ENCODE data around the gene DDX23. TPM values are rescaled to one million over a fixed set of nuclear protein-coding genes. Genes with fewer than 3 reads are reported as not detected.
A peak's percentile ranks its signal among the peaks of the same experiment; 100 is the strongest.

Gene DDX23
- total RNA-seq, 1 experiment from 2014 or later = 107 TPM

DNA sequence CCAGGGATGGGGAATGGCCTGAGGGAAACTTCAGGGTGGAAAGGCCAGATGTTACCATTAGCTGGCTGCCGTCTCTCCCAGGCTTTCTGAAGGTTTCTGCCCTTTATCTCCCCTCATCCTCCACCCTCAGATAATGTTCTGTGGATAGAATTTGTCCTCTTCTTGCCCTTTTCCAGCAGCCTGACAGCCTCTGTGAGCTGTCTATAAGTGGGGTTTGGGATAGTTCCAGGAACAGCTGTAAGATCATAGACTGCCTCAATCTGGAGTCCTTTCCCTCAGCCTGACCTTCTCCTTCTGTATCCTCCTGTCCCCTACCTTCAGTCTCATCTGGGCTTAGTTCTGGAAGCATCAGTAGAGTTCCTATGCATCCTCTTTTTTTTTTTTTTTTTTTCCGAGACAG lies 16.5 kb upstream of the DDX23 start (continued):
- TF ChIP-seq MYBL2 (CRISPR knock-in tag; IDR thresholded peaks at IDR 0.05) = no peak
- TF ChIP-seq, protein P1, sequence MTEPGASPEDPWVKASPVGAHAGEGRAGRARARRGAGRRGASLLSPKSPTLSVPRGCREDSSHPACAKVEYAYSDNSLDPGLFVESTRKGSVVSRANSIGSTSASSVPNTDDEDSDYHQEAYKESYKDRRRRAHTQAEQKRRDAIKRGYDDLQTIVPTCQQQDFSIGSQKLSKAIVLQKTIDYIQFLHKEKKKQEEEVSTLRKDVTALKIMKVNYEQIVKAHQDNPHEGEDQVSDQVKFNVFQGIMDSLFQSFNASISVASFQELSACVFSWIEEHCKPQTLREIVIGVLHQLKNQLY (CRISPR knock-in tag; IDR thresholded peaks at IDR 0.05) = no peak
- TF ChIP-seq SMAD3 (CRISPR knock-in tag; IDR thresholded peaks at IDR 0.05; ENCODE audit: borderline replicate concordance) = no peak
- no peak for TF ChIP-seq CREB1 (CRISPR knock-in tag; IDR thresholded peaks at IDR 0.05)
- TF ChIP-seq ZNF317 (CRISPR knock-in tag; IDR thresholded peaks at IDR 0.05; ENCODE audit: borderline replicate concordance, low read depth) = no peak
- no peak for TF ChIP-seq PRRX2 (CRISPR knock-in tag; IDR thresholded peaks at IDR 0.05)
- TF ChIP-seq NFATC4 (CRISPR knock-in tag; IDR thresholded peaks at IDR 0.05) = no peak

DNA sequence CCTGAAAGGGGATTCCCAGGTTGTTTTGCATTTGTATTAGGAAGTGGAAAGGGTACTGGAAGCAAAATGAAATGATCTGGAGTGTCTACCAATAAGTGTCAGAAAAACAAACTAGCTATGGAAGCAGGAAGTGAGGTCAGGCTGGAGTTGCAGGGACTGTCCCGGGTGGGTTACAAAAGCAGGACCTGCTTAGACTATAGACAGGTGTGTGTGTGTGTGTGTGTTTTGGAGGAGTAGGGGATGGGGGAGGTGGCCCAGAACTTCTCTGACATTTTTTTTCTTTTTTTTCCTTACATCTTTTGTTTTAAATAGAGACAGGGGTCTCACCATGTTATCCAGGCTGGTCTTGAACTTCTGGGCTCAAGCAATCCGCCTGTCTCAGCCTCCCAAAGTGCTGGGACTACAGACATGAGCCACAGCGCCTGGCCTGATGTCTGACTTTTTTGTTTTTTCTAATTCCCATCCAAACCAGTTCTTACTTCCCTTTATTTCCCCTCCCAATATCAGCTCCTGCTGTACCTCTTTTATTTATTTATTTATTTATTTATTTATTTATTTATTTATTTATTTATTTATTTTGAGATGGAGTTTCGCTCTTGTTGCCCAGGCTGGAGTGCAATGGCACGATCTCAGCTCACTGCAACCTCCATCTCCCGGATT lies 14.2 kb upstream of the DDX23 start:
- DNase-seq (ENCODE audit: low spot score) = no peak
- peaks cover 9% of the 10 kb centered on the region for H3K36me3 Mint-ChIP-seq
- H3K9me3 Mint-ChIP-seq = no peaks in the 10 kb centered on the region
- ChIA-PET CTCF (interaction anchor here (0.7 to 8.3 kb wide), 19 partner anchors 12 to 178 kb away, joined by 3 to 134 read pairs (median 5); partner anchors contain the start of genes ARF3, CACNB3, DDN and DDX23), POLR2A (interaction anchor here (0.6 to 2.8 kb wide), 10 partner anchors 9 to 114 kb away, joined by 3 to 32 read pairs (median 4); partner anchors contain the start of genes ARF3 and DDX23)
- ATAC-seq = no peak; the same call in 1 of the 2 replicates
- H3K27me3 Mint-ChIP-seq (ENCODE audit: low read depth) = peaks cover 6% of the 10 kb centered on the region; the same call in 1 of the 2 replicates
- peak overlapping the region; percentile 91 for H3K4me3 Mint-ChIP-seq
- peak overlapping the region; percentile 94 for H3K27ac Mint-ChIP-seq
- peaks cover 44% of the 10 kb centered on the region for H3K4me1 Mint-ChIP-seq
- TF ChIP-seq ETV6 (CRISPR knock-in tag; IDR thresholded peaks at IDR 0.05) = peak; percentile 38; the same call in 1 of the 2 replicates
- TF ChIP-seq, protein P2, sequence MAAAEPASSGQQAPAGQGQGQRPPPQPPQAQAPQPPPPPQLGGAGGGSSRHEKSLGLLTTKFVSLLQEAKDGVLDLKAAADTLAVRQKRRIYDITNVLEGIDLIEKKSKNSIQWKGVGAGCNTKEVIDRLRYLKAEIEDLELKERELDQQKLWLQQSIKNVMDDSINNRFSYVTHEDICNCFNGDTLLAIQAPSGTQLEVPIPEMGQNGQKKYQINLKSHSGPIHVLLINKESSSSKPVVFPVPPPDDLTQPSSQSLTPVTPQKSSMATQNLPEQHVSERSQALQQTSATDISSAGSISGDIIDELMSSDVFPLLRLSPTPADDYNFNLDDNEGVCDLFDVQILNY (CRISPR knock-in tag; IDR thresholded peaks at IDR 0.05) = no peak

DNA sequence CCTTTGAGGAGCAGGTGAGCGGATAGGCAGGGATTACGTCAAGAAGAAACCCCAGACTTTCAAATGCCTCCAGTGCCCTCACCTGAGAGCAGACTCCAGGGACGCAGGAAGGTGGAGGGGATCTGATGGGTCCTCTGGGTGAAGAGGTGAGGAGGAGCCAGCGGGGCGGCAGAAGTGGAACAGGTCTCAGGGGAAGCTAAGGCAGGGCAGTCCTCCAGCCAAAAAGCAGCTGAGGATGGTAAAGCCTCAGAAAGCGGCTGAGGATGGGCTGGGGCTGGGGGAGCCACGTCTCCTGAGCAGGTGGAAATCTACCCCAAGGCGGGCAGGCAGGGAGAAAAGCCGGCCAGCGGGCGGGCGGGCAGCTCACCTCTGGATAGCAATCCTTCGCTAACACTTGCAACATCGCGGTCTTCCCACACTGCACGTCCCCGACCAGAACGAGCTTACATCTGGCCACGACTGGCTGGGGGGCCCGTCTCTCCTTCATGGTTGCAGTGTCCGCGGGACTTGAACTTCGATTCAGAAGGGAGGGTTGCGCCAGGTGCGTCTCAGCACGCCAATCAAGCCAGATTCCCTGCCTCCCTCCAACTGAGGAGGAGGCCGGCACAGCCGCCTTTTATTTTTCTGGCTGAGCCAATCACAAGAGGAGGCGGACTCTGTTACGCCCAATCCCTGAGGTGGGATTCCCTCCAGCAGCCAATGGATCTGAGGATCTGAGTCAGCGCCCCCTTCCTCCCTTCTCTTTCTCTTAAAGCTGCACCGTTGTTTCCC lies 13.5 kb upstream of the DDX23 start, which contains the start of gene RND1:
Gene RND1, minus strand, starts transcription at position 590 of the 771 bp plus-strand sequence. Its CDS starts 103 bp downstream, at position 487.
- no peaks in the 10 kb centered on the region for H3K9me3 Mint-ChIP-seq
- ChIA-PET POLR2A (interaction anchor here (0.6 to 2.8 kb wide), 15 partner anchors 8 to 653 kb away, joined by 3 to 32 read pairs (median 3); partner anchors contain the start of genes ARF3 and DDX23), CTCF (interaction anchor here (0.6 to 8.3 kb wide), 20 partner anchors 11 to 178 kb away, joined by 3 to 134 read pairs (median 5); partner anchors contain the start of genes ARF3, CACNB3, DDX23 and WNT1)
- TF ChIP-seq, protein P3, sequence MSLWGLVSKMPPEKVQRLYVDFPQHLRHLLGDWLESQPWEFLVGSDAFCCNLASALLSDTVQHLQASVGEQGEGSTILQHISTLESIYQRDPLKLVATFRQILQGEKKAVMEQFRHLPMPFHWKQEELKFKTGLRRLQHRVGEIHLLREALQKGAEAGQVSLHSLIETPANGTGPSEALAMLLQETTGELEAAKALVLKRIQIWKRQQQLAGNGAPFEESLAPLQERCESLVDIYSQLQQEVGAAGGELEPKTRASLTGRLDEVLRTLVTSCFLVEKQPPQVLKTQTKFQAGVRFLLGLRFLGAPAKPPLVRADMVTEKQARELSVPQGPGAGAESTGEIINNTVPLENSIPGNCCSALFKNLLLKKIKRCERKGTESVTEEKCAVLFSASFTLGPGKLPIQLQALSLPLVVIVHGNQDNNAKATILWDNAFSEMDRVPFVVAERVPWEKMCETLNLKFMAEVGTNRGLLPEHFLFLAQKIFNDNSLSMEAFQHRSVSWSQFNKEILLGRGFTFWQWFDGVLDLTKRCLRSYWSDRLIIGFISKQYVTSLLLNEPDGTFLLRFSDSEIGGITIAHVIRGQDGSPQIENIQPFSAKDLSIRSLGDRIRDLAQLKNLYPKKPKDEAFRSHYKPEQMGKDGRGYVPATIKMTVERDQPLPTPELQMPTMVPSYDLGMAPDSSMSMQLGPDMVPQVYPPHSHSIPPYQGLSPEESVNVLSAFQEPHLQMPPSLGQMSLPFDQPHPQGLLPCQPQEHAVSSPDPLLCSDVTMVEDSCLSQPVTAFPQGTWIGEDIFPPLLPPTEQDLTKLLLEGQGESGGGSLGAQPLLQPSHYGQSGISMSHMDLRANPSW (CRISPR knock-in tag; conservative IDR thresholded peaks at IDR 0.05; ENCODE audit: low read depth) = no peak
- TF ChIP-seq NR3C1 (CRISPR knock-in tag; conservative IDR thresholded peaks at IDR 0.05; ENCODE audit: low read depth) = no peak
- TF ChIP-seq ZNF219 (CRISPR knock-in tag; IDR thresholded peaks at IDR 0.05; ENCODE audit: borderline replicate concordance) = no peak
- TF ChIP-seq, protein P4, sequence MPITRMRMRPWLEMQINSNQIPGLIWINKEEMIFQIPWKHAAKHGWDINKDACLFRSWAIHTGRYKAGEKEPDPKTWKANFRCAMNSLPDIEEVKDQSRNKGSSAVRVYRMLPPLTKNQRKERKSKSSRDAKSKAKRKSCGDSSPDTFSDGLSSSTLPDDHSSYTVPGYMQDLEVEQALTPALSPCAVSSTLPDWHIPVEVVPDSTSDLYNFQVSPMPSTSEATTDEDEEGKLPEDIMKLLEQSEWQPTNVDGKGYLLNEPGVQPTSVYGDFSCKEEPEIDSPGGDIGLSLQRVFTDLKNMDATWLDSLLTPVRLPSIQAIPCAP (CRISPR knock-in tag; IDR thresholded peaks at IDR 0.05) = no peak
- TF ChIP-seq, protein P5, sequence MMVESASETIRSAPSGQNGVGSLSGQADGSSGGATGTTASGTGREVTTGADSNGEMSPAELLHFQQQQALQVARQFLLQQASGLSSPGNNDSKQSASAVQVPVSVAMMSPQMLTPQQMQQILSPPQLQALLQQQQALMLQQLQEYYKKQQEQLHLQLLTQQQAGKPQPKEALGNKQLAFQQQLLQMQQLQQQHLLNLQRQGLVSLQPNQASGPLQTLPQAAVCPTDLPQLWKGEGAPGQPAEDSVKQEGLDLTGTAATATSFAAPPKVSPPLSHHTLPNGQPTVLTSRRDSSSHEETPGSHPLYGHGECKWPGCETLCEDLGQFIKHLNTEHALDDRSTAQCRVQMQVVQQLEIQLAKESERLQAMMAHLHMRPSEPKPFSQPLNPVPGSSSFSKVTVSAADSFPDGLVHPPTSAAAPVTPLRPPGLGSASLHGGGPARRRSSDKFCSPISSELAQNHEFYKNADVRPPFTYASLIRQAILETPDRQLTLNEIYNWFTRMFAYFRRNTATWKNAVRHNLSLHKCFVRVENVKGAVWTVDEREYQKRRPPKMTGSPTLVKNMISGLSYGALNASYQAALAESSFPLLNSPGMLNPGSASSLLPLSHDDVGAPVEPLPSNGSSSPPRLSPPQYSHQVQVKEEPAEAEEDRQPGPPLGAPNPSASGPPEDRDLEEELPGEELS (CRISPR knock-in tag; IDR thresholded peaks at IDR 0.05) = 0 out of 2 replicates have a peak, but pooled peaks have one; percentile 56
- 0 out of 2 replicates have a peak, but pooled peaks have one; percentile 73 for TF ChIP-seq NFATC4 (CRISPR knock-in tag; IDR thresholded peaks at IDR 0.05)
- TF ChIP-seq, protein P6, sequence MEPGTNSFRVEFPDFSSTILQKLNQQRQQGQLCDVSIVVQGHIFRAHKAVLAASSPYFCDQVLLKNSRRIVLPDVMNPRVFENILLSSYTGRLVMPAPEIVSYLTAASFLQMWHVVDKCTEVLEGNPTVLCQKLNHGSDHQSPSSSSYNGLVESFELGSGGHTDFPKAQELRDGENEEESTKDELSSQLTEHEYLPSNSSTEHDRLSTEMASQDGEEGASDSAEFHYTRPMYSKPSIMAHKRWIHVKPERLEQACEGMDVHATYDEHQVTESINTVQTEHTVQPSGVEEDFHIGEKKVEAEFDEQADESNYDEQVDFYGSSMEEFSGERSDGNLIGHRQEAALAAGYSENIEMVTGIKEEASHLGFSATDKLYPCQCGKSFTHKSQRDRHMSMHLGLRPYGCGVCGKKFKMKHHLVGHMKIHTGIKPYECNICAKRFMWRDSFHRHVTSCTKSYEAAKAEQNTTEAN (CRISPR knock-in tag; IDR thresholded peaks at IDR 0.05) = no peak
- TF ChIP-seq CBFB (CRISPR knock-in tag; IDR thresholded peaks at IDR 0.05; ENCODE audit: low read depth) = no peak
- TF ChIP-seq, protein P7, sequence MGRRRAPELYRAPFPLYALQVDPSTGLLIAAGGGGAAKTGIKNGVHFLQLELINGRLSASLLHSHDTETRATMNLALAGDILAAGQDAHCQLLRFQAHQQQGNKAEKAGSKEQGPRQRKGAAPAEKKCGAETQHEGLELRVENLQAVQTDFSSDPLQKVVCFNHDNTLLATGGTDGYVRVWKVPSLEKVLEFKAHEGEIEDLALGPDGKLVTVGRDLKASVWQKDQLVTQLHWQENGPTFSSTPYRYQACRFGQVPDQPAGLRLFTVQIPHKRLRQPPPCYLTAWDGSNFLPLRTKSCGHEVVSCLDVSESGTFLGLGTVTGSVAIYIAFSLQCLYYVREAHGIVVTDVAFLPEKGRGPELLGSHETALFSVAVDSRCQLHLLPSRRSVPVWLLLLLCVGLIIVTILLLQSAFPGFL (CRISPR knock-in tag; IDR thresholded peaks at IDR 0.05; ENCODE audit: borderline replicate concordance) = no peak
- TF ChIP-seq ZBTB21 (CRISPR knock-in tag; IDR thresholded peaks at IDR 0.05; ENCODE audit: borderline replicate concordance) = no peak
- TF ChIP-seq NFYB (CRISPR knock-in tag; conservative IDR thresholded peaks at IDR 0.05; ENCODE audit: low read depth) = peak; percentile 81
- TF ChIP-seq EMX1 (CRISPR knock-in tag; IDR thresholded peaks at IDR 0.05) = peak; percentile 60; the same call in 1 of the 2 replicates
- 0 out of 2 replicates have a peak, but pooled peaks have one; percentile 32 for TF ChIP-seq GABPB1 (CRISPR knock-in tag; IDR thresholded peaks at IDR 0.05)

More for the DNA sequence above, 13.5 kb upstream of the DDX23 start, which contains the start of gene RND1:
- H3K27me3 Mint-ChIP-seq (ENCODE audit: low read depth) = peaks cover 6% of the 10 kb centered on the region; the same call in 1 of the 2 replicates
- H3K27ac Mint-ChIP-seq = peak within 1 kb of the TSS; percentile 94
- ATAC-seq (peak; percentile 96), DNase-seq (ENCODE audit: low spot score) (peak; percentile 92)
- H3K36me3 Mint-ChIP-seq = peaks cover 15% of the 10 kb centered on the region
- H3K4me1 Mint-ChIP-seq = peaks cover 44% of the 10 kb centered on the region
- peak within 1 kb of the TSS; percentile 91 for H3K4me3 Mint-ChIP-seq

Data from WTC11 (cell line).